ENCODE results near the gene NPC1L1.

Gene NPC1L1

DNA sequence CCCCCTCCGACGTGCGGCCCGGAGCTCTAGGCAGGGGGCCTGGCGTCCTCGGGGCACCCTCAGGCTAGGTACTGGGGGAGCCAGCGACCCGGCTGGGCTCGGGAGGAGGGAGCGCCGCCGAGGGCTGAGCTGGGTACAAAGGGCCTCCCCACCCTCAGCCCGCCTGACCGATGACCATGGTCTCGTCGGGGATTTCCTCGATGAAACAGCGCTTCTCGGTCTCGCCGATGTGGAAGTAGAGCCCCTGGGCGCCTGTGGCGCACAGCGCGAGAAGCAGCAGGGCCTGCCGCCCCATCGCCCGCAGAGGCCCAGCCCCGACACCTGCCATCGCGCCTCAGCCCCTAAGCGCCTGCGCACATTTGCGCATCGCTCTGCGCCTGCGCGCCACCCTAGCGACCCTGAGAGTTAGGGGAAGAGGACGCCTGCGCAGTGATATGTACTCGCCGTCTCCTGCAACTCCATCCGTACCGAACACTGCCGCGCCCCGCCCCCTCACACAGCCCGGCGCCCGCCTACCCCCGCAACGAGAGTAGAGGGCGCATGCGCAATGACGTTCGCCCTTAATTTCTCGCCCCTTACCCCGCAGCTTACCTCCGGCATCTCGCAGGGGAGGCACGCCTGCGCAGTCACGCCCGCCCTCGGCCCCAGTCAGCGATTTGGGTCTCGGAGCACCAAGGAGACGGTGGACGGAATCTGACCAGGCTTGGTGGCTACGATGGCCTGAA is 40.9 kb upstream of the NPC1L1 start, which contains the start of gene TMED4:
Gene TMED4 (minus strand): TSS at position 353 of the 725 bp plus-strand sequence. CDS start 25 bp downstream, at position 328.
- TF ChIP-seq MYC (IDR thresholded peaks at IDR 0.05; ENCODE audit: low read depth, low read length), result peak; percentile 71; the same call in 1 of the 2 replicates
- TF ChIP-seq POLR2A (IDR thresholded peaks at IDR 0.05; ENCODE audit: extremely low read depth, insufficient read length), result peak; percentile 95
- TF ChIP-seq, protein P1, sequence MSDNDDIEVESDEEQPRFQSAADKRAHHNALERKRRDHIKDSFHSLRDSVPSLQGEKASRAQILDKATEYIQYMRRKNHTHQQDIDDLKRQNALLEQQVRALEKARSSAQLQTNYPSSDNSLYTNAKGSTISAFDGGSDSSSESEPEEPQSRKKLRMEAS (IDR thresholded peaks at IDR 0.05; ENCODE audit: low read depth, low read length), result peak; percentile 66; the same call in 1 of the 2 replicates
- TF ChIP-seq, protein P2, sequence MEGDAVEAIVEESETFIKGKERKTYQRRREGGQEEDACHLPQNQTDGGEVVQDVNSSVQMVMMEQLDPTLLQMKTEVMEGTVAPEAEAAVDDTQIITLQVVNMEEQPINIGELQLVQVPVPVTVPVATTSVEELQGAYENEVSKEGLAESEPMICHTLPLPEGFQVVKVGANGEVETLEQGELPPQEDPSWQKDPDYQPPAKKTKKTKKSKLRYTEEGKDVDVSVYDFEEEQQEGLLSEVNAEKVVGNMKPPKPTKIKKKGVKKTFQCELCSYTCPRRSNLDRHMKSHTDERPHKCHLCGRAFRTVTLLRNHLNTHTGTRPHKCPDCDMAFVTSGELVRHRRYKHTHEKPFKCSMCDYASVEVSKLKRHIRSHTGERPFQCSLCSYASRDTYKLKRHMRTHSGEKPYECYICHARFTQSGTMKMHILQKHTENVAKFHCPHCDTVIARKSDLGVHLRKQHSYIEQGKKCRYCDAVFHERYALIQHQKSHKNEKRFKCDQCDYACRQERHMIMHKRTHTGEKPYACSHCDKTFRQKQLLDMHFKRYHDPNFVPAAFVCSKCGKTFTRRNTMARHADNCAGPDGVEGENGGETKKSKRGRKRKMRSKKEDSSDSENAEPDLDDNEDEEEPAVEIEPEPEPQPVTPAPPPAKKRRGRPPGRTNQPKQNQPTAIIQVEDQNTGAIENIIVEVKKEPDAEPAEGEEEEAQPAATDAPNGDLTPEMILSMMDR (IDR thresholded peaks at IDR 0.05; ENCODE audit: low read depth, low read length), result no peak
- peak; percentile 100 for DNase-seq (ENCODE audit: low read depth)

DNA sequence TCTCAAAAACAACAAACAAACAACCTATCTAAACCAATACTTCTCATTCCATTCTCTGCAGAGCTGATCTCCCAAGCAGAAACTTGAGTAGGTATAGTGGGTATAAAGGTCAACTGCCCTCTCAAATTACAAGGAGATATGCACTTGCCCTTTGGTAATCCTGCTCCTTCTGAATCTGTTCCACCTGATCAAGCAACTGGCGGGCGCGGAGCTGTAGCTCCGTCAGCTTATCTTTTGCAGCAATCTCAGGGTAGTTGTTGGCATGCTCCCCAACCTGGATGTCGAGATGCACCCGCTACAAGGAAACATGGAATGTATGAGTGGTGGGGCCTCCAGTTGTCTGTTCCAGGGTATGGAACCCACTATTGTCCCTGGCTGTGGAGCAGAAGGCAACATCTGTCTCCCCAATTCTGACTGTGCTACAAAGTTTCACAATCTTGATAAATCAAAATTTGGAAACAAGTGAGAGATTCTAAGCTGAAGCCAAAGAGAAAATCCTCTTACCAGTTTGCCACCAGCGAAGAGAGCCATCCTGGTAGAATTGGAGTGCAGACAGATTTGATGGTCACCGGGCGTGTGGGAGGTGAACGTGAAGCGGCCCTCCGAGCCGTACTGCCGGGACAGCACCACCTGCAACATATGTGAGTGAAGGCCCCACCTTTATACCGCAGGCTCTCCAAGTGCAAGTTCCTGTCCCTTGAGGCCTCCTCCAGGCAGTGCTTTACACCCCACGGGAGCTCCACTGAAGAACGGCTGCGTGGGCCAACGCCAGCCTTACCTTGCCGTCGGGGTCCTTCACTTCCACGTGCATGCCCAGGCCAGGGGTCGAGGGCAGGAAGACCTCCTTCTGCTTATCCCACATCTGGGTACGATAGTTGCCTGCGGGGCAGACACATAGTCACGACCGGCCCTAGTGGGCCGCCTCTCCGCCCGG is 40.1 kb upstream of the NPC1L1 start:
- TF ChIP-seq POLR2A (IDR thresholded peaks at IDR 0.05; ENCODE audit: extremely low read depth, insufficient read length), result no peak
- TF ChIP-seq, protein P1 (IDR thresholded peaks at IDR 0.05; ENCODE audit: low read depth, low read length), result no peak
- TF ChIP-seq, protein P2 (IDR thresholded peaks at IDR 0.05; ENCODE audit: low read depth, low read length), result no peak
- no peak for TF ChIP-seq MYC (IDR thresholded peaks at IDR 0.05; ENCODE audit: low read depth, low read length)
- peak; percentile 61 for DNase-seq (ENCODE audit: low read depth)

More for the DNA sequence above, 40.9 kb upstream of the NPC1L1 start, which contains the start of gene TMED4:
- peak within 1 kb of the TSS; percentile 89 for H3K4me3 ChIP-seq (ENCODE audit: low read depth, low read length)

DNA sequence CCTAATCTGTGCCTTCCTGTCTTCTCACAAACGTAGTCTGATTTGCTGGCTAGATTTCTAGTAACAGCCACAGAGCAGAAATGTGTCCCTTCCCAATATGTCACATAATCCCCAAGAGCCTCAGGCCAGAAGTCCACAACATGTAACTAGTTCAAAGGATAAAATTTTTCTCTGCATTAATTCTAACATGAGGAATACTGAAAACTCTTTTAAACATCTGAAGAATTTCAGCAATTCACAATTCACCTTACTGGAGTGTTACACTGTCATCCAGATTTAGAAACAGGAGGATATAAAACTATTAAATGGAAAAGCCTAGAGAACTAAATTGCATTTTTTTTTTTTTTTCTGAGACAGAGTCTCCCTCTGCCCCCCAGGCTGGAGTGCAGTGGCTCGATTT is 35.1 kb upstream of the NPC1L1 start:
- no peak overlapping the region for H3K4me3 ChIP-seq (ENCODE audit: low read depth, low read length)
- TF ChIP-seq MYC (IDR thresholded peaks at IDR 0.05; ENCODE audit: low read depth, low read length) (no peak), POLR2A (IDR thresholded peaks at IDR 0.05; ENCODE audit: extremely low read depth, insufficient read length) (no peak)
- TF ChIP-seq, protein P1 (IDR thresholded peaks at IDR 0.05; ENCODE audit: low read depth, low read length), result no peak
- TF ChIP-seq, protein P2 (IDR thresholded peaks at IDR 0.05; ENCODE audit: low read depth, low read length), result no peak
- DNase-seq (ENCODE audit: low read depth), result no peak

More for the DNA sequence above, 40.1 kb upstream of the NPC1L1 start:
- H3K4me3 ChIP-seq (ENCODE audit: low read depth, low read length), result peak overlapping the region; percentile 80

DNA sequence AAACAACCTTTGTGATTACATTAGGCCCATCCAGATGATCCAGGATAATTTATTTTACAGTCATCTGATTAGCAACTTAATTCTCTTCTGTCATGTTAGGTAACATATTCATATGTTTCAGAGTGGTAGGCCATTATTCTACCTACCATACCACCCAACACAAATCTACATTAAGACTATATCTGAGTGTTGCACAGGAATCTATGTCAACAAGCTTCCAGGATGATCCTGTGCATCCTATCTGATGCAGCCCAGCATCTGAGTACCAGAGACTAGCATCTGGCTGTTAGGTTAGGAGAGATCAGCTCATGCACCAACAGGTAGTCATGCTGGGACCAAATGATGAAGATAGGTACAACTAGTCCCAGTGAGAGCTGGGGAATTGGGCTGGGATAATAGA is 33.9 kb upstream of the NPC1L1 start:
- H3K4me3 ChIP-seq (ENCODE audit: low read depth, low read length), result peak overlapping the region; percentile 95
- DNase-seq (ENCODE audit: low read depth), result no peak
- TF ChIP-seq, protein P2 (IDR thresholded peaks at IDR 0.05; ENCODE audit: low read depth, low read length), result no peak
- TF ChIP-seq, protein P1 (IDR thresholded peaks at IDR 0.05; ENCODE audit: low read depth, low read length), result no peak
- TF ChIP-seq MYC (IDR thresholded peaks at IDR 0.05; ENCODE audit: low read depth, low read length) (no peak), POLR2A (IDR thresholded peaks at IDR 0.05; ENCODE audit: extremely low read depth, insufficient read length) (no peak)

DNA sequence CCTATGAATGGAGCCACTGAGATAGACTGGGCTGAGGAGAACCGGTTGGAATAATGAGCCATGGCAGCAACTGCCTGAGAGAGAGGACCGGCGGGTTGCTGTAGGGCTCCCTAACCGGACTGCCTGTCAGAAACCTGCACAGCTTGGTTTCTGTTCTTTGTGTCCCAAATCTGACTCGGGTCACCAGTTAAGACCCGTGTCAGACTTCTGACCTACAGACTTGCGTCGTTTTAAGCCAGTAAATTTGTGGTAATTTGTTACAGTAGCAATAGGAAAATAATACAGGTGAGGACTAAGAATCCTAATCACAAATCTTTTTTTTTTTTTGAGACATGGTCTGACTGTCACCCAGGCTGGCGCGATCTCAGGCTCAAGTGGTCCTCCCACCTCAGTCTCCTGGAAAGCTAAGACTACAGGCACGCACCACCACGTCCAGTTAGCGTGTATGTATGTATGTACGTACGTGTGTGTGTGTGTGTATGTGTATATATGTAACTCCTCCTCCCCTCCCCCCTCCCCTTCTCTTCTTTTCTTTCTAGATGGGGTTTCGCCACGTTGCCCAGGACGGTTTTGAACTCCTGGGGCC is 33.2 kb upstream of the NPC1L1 start:
- DNase-seq (ENCODE audit: low read depth), result no peak
- H3K4me3 ChIP-seq (ENCODE audit: low read depth, low read length), result peak overlapping the region; percentile 95

More for the DNA sequence above, 33.2 kb upstream of the NPC1L1 start:
- TF ChIP-seq, protein P1 (IDR thresholded peaks at IDR 0.05; ENCODE audit: low read depth, low read length), result no peak
- TF ChIP-seq, protein P2 (IDR thresholded peaks at IDR 0.05; ENCODE audit: low read depth, low read length), result no peak
- TF ChIP-seq POLR2A (IDR thresholded peaks at IDR 0.05; ENCODE audit: extremely low read depth, insufficient read length), result no peak
- TF ChIP-seq MYC (IDR thresholded peaks at IDR 0.05; ENCODE audit: low read depth, low read length), result no peak
